Spinal cord (tissue), 10 donors: ENCODE data around the gene MPV17L2. TPM values are rescaled to one million over a fixed set of nuclear protein-coding genes. Genes with fewer than 3 reads are reported as not detected.

Experiments used
- DNase-seq, 6 donors: peaks; one replicate each; pipeline versions ENCODE4 v3.0.0 to v3.0.0-alpha.2; 2013 to 2015; ENCODE audit warnings: low spot score in 6 of 6, low read depth in 4 of 6
- H3K27ac ChIP-seq: one replicate; pipeline ENCODE4 v1.5.1; 2013; ENCODE audit warnings: low read depth, low read length, control low read depth
- H3K27me3 ChIP-seq: one replicate; pipeline ENCODE4 v1.6.1; 2013; ENCODE audit warnings: low read length; ENCODE audit not compliant: control insufficient read depth, insufficient read depth
- H3K36me3 ChIP-seq: one replicate; pipeline ENCODE4 v1.6.1; 2013; ENCODE audit warnings: low read length; ENCODE audit not compliant: control insufficient read depth, insufficient read depth
- H3K4me1 ChIP-seq: one replicate; pipeline ENCODE4 v1.6.1; 2013; ENCODE audit warnings: low read length; ENCODE audit not compliant: control insufficient read depth, insufficient read depth
- H3K4me3 ChIP-seq: one replicate; pipeline ENCODE4 v1.5.1; 2013; ENCODE audit warnings: low read depth, low read length, control low read depth
- H3K9me3 ChIP-seq: one replicate; pipeline ENCODE4 v1.6.1; 2013; ENCODE audit warnings: low read length; ENCODE audit not compliant: control insufficient read depth, insufficient read depth
- WGBS: methylation state at CpG from one replicate; pipeline ENCODE4 v1.1.5; 2013; ENCODE audit warnings: missing lambda C conversion rate; ENCODE audit not compliant: insufficient coverage; 5-methylcytosine and 5-hydroxymethylcytosine counted together
- polyA plus RNA-seq, 2 donors: library from polyadenylated mRNA; unstranded; fragments of 120-200 nt; gene quantifications; one replicate each; pipeline ENCODE4 v1.2.1, GENCODE V29; 2013; ENCODE audit not compliant: insufficient read length in 2 of 2
- total RNA-seq, 2 donors: library from RNA; depleted of rRNA in 1 of 2; stranded (reverse); fragments of 120-200 nt in 1 of 2; fragments of >200 nt in 1 of 2; gene quantifications; one replicate each; pipeline versions ENCODE4 v1.2.3 to v1.2.4, GENCODE V29; 2013 to 2014
- donor health status: healthy.

Gene MPV17L2
- total and polyA plus RNA-seq, 4 donors, result 4.7 to 14.7 (median 12.1) TPM

- DNase-seq, result no peak
- Histone ChIP-seq H3K4me3 (no peak overlapping the region), H3K4me1 (peaks cover 26% of the 10 kb centered on the region), H3K36me3 (peaks cover 3% of the 10 kb centered on the region), H3K9me3 (no peaks in the 10 kb centered on the region), H3K27ac (no peak overlapping the region), H3K27me3 (peaks cover 49% of the 10 kb centered on the region)
- WGBS, result 85% methylated on average over 21 of the region's 25 CpGs
These were observed 29.1 kb downstream of the MPV17L2 start for GRCh38 chr19:18221815-18222725.

DNA sequence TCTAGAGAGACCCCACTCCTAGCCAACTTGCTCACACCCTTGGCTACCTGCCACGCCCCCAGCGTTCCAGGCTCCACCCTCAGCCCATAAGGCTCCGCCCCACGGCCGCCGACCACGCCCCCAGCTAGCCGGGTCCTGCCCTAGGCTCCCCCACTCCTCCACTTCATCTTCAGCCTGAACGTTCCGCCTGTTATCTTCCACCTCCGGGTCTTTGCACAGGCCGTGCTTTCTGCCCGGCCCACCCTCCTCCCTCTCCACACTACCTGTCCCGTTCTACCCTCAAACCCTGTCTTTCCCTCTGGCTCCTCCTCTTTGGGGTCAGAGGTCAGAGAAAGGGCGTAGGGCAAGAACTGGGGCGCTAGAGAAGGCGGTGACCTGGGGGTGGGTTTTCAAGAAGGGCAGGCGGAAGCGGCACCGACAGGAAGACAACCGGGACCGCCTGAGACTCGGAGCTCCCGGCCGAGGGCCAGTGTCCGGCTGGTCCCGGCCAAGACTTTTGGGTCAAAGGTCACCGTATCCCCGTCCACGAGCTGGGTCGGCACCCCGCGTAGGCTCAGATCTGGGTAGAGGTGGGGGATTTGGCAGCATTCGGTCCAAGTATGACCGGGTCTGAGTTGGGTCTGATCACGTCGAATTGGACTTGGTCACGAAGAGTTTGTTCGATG, 31.0 kb downstream of the MPV17L2 start:
- Histone ChIP-seq H3K27me3 (peaks cover 49% of the 10 kb centered on the region), H3K9me3 (no peaks in the 10 kb centered on the region), H3K4me3 (peak overlapping the region; percentile 37), H3K36me3 (peaks cover 2% of the 10 kb centered on the region), H3K4me1 (peaks cover 26% of the 10 kb centered on the region), H3K27ac (no peak overlapping the region)
- DNase-seq, result peak in 1 of 6 donors; percentile 40
- WGBS, result 4% methylated on average over 35 of the region's 39 CpGs

GRCh38 chr19:18224525-18225354, 31.7 kb downstream of the MPV17L2 start:
- no peak overlapping the region for H3K27ac ChIP-seq
- 1% methylated on average over 80 of the region's 81 CpGs for WGBS
- peaks cover 26% of the 10 kb centered on the region for H3K4me1 ChIP-seq

GRCh38 chr19:18225355-18225701, 32.3 kb downstream of the MPV17L2 start:
- Histone ChIP-seq H3K9me3 (no peaks in the 10 kb centered on the region), H3K36me3 (no peaks in the 10 kb centered on the region), H3K27ac (no peak overlapping the region), H3K4me1 (peaks cover 26% of the 10 kb centered on the region), H3K4me3 (no peak overlapping the region), H3K27me3 (peaks cover 44% of the 10 kb centered on the region)
- WGBS, result 8% methylated on average over 16 of the region's 16 CpGs
- DNase-seq, result no peak

More at GRCh38 chr19:18224525-18225354, 31.7 kb downstream of the MPV17L2 start:
- DNase-seq, result peak; percentile 95 to 99 (median 96)
- H3K36me3 ChIP-seq, result no peaks in the 10 kb centered on the region
- no peaks in the 10 kb centered on the region for H3K9me3 ChIP-seq
- peaks cover 47% of the 10 kb centered on the region for H3K27me3 ChIP-seq
- peak overlapping the region; percentile 39 for H3K4me3 ChIP-seq

DNA sequence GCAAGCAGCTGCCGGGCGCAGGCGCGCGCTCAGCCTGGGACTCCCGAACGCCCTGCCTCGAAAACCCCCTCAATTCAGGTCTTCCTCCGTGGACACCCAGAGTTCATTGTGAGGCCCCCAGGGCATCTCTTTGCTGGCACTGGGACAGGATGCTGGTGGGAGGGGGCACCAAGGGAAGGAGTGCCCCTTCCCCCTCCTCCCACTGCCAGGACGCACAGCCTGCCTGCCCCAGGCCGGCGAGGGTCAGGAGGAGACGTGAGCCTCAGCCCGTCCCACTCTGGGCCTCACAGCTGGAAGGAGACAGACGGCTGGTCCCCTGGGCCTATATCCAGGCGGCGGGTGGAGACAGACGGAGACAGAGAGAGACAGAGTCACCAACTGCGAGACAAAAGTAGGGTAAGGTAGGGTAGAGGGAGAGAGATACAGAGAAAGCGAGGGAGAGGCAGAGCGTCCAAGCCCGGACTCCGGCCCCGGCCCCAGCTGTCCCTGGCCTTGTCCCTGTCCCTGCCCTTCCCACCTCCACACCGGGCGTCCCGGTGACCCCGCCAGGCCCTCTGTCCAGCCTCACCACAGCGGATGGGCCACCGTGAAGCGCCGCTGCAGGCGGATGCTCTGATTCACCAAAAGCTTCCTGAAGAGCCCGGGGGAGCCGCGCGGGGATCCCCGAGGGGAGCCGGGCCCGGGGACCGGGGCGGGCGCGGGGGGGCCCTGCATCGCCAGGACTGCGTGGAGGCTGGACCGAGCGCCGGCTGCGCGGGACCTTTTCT, 32.9 kb downstream of the MPV17L2 start, which contains the start of gene PDE4C:
Gene PDE4C (minus strand): TSS at position 737 of the 767 bp plus-strand sequence. CDS start 23 bp downstream, at position 714.
- Histone ChIP-seq H3K4me3 (no peak within 1 kb of the TSS), H3K9me3 (no peaks in the 10 kb centered on the region), H3K4me1 (peaks cover 26% of the 10 kb centered on the region), H3K27ac (no peak within 1 kb of the TSS), H3K27me3 (peaks cover 41% of the 10 kb centered on the region), H3K36me3 (no peaks in the 10 kb centered on the region)
- WGBS, result 4% methylated on average over 49 of the region's 51 CpGs
- DNase-seq, result peak in 1 of 6 donors; percentile 20

DNA sequence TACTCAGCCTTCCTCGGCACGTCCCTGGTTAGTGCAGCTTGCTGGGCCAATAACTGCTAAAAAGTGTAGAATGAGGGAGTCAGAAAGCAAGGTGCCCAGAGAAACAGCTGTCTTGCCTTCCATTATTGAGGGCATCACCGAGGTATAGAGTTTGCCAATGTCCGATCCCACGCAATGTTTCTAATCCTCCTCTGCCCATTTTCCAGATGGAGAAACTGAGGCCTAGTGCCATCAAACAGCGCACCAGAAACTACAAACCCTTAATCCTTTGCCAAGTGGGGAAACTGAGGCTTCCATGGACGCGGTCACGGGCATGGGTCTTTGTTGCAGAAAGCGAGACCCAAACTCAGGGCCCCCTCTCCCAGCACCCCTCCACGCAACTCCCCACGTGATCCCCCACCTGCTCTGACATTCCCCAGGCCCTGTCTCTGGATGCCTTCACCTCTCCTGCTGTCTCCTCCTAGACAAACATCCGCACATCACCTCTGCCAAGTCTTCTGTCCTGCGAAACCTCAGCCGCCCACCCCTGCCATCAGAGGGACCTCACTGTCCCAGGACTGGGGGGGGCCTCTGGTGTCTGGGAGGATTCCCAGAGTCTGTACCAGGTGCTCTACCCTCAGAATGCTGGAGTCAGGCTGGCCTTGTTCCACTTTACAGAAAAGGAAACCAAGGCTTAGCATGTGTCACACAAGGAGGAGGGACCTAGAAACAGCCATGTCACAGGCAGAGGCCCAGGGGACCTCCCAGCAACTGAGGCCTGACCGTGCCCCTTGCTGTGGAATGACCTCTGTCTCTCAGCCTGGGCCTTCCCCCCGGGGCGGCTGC, 34.1 kb downstream of the MPV17L2 start:
- DNase-seq, result no peak
- Histone ChIP-seq H3K4me1 (peaks cover 26% of the 10 kb centered on the region), H3K9me3 (no peaks in the 10 kb centered on the region), H3K36me3 (no peaks in the 10 kb centered on the region), H3K4me3 (no peak overlapping the region), H3K27ac (no peak overlapping the region), H3K27me3 (peaks cover 43% of the 10 kb centered on the region)
- 77% methylated on average over 13 of the region's 18 CpGs for WGBS

DNA sequence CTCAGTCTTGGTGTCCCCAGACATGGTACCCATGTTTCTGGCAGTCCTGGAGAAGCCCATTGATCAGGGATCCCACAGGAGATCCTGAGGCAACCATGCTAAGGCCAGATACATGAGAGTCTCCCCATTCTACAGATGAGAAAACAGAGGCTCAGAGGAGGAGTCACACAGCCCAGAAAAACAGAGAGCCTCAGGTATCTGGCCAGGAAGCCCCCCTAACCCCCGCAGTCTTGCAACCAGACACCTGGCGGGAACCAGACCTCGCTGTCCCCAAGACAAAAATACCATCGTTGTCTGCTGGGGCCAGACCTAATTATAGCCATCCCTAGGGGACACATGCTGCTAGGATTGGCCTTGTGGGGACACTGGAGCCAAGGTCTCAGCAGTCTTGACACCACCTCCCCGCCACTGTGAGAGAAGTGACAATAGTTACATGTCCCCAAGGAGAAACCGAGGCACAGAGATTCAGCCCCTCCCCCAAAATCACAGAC, 34.8 kb downstream of the MPV17L2 start:
- DNase-seq, result no peak
- H3K27me3 ChIP-seq, result peaks cover 48% of the 10 kb centered on the region
- H3K9me3 ChIP-seq, result no peaks in the 10 kb centered on the region
- H3K4me1 ChIP-seq, result peaks cover 31% of the 10 kb centered on the region
- H3K4me3 ChIP-seq, result no peak overlapping the region
- no peak overlapping the region for H3K27ac ChIP-seq
- H3K36me3 ChIP-seq, result no peaks in the 10 kb centered on the region
- 71% methylated on average over 4 of the region's 6 CpGs for WGBS

GRCh38 chr19:18229474-18229873, 36.5 kb downstream of the MPV17L2 start:
- no peaks in the 10 kb centered on the region for H3K9me3 ChIP-seq
- no peak overlapping the region for H3K4me3 ChIP-seq
- peaks cover 53% of the 10 kb centered on the region for H3K27me3 ChIP-seq
- no peaks in the 10 kb centered on the region for H3K36me3 ChIP-seq
- DNase-seq, result no peak
- H3K4me1 ChIP-seq, result peaks cover 36% of the 10 kb centered on the region
- WGBS, result 78% methylated on average over 5 of the region's 5 CpGs
- H3K27ac ChIP-seq, result no peak overlapping the region
